NB4 (cell line): ENCODE results near the gene MAST4.

Experiments used
- DNase-seq: peaks from one replicate; pipeline ENCODE4 v3.0.0; 2010; ENCODE audit warnings: low read depth
- H3K4me3 ChIP-seq: one replicate; pipeline ENCODE4 v1.5.1; 2011; ENCODE audit warnings: mild to moderate bottlenecking, low read depth, low read length, moderate library complexity
- MAX ChIP-seq: IDR thresholded peaks from 2 replicates; pipeline ENCODE4 v1.6.1; 2011; ENCODE audit warnings: low read depth, low read length
- MYC ChIP-seq: IDR thresholded peaks from 2 replicates; pipeline ENCODE4 v1.6.1; 2011; ENCODE audit warnings: low read depth, low read length
- POLR2A ChIP-seq: IDR thresholded peaks from 2 replicates; pipeline ENCODE4 v1.6.1; 2011; ENCODE audit warnings: mild to moderate bottlenecking; ENCODE audit not compliant: insufficient read length; ENCODE audit errors: extremely low read depth
- TF ChIP-seq, protein P1 (sequence below): IDR thresholded peaks from one replicate; pipeline ENCODE4 v1.5.1; 2012; ENCODE audit warnings: low read depth, low read length

Gene MAST4

DNA sequence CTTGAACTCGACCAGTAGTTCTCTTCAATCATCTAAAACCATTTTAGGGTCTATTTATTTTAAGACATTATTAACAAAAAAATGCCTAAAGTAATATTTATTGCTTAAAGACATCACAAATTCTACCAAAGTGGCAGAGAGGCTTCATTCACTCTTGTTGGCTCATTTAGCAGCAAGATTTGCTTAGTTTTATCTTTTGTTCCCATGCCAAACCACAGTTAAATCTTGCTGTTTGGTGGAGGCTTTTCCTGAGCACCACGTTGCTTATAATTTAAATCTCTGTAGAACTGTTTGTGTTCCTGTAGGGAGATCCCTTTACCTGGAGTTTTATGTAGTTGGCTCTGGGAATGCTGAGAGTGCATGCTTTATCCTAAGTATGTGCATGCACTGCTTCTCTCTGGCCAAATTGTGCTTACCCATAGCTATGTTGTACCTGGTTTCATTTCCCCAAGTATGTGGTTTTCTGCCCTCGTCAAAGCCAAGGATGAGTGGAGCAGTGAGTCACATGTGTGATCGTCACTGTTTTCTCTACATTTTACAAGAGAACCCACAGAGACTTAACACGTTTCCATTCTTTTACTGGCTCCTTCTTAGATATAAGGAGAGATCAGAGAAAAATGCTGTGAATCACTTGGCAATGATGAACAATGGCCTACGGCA, 42.1 kb upstream of the MAST4 start:
- TF ChIP-seq POLR2A: no peak
- TF ChIP-seq MAX: no peak
- TF ChIP-seq, protein P1, sequence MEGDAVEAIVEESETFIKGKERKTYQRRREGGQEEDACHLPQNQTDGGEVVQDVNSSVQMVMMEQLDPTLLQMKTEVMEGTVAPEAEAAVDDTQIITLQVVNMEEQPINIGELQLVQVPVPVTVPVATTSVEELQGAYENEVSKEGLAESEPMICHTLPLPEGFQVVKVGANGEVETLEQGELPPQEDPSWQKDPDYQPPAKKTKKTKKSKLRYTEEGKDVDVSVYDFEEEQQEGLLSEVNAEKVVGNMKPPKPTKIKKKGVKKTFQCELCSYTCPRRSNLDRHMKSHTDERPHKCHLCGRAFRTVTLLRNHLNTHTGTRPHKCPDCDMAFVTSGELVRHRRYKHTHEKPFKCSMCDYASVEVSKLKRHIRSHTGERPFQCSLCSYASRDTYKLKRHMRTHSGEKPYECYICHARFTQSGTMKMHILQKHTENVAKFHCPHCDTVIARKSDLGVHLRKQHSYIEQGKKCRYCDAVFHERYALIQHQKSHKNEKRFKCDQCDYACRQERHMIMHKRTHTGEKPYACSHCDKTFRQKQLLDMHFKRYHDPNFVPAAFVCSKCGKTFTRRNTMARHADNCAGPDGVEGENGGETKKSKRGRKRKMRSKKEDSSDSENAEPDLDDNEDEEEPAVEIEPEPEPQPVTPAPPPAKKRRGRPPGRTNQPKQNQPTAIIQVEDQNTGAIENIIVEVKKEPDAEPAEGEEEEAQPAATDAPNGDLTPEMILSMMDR: no peak
- TF ChIP-seq MYC: no peak
- H3K4me3 ChIP-seq: no peak overlapping the region
- DNase-seq: peak; percentile 28

- TF ChIP-seq MYC (no peak), MAX (no peak), POLR2A (no peak)
- TF ChIP-seq, protein P1: no peak
- no peak overlapping the region for H3K4me3 ChIP-seq
- DNase-seq: no peak
Measured at GRCh38 chr5:66554884-66555283, 41.3 kb upstream of the MAST4 start.

DNA sequence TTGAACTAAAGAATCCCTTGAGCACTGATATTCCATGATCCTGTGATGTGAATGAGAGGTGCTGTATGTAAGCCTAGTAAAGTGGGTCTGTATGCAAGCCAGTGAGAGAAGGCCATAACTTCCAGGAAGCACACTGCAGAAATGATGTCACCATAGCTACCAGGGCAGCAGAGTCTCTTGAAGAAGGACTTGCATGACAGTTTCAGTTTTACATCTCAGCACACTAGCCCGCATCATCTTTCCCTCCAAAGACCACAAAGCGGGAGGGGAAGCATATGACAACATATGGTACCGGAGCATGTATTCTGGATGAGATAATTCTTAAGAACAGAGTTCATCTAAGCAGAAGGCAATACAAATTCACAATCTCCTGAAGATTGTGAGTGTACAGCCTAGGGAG, 37.6 kb upstream of the MAST4 start:
- DNase-seq: no peak
- H3K4me3 ChIP-seq: no peak overlapping the region
- TF ChIP-seq, protein P1: no peak

- TF ChIP-seq, protein P1: no peak
- TF ChIP-seq POLR2A (no peak), MAX (no peak), MYC (no peak)
- no peak for DNase-seq
- H3K4me3 ChIP-seq: no peak overlapping the region
Measured at GRCh38 chr5:66560371-66560770, 35.8 kb upstream of the MAST4 start.

GRCh38 chr5:66561256-66561990, 34.8 kb upstream of the MAST4 start:
- no peak overlapping the region for H3K4me3 ChIP-seq
- TF ChIP-seq, protein P1: no peak
- TF ChIP-seq POLR2A (no peak), MYC (no peak), MAX (no peak)
- DNase-seq: no peak
